HepG2 (cell line): ENCODE measurements around the gene CLMP. TPM values are rescaled to one million over a fixed set of nuclear protein-coding genes. Genes with fewer than 3 reads are reported as not detected.
A peak's percentile ranks its signal among the peaks of the same experiment; 100 is the strongest.

ENCODE experiments used
- DNMT3B ChIP-seq: conservative IDR thresholded peaks from 2 replicates; pipeline ENCODE4 v1.6.1; 2016; ENCODE audit warnings: missing biosample characterization, control low read depth
- GTF2F1 ChIP-seq: fragments of 150-350 bp; IDR thresholded peaks from 2 replicates; pipeline ENCODE4 v1.6.1; 2014; ENCODE audit warnings: low read length
- MAX ChIP-seq: IDR thresholded peaks from 2 replicates; pipeline ENCODE4 v1.6.1; 2012; ENCODE audit warnings: inconsistent platforms
- MED8 ChIP-seq: sonication (generic); formaldehyde crosslinking; IDR thresholded peaks from 2 replicates; pipeline ENCODE4 v1.8.1; 2023; ENCODE audit warnings: mild to moderate bottlenecking, missing genetic modification reagents; ENCODE audit not compliant: insufficient replicate concordance
- MTF1 ChIP-seq: sonication (generic); formaldehyde crosslinking; IDR thresholded peaks from 2 replicates; pipeline ENCODE4 v1.5.0; 2020; ENCODE audit warnings: missing genetic modification reagents
- PHF20 ChIP-seq: sonication (generic); formaldehyde crosslinking; IDR thresholded peaks from 2 replicates; pipeline ENCODE4 v1.5.0; 2020; ENCODE audit warnings: mild to moderate bottlenecking, missing genetic modification reagents
- PTBP1 ChIP-seq: fragments of 200-400 bp; formaldehyde crosslinking; IDR thresholded peaks from 2 replicates; pipeline ENCODE4 v1.6.1; 2018; ENCODE audit warnings: low read length, low read depth; ENCODE audit not compliant: poor library complexity, severe bottlenecking
- SNAPC2 ChIP-seq: sonication (generic); formaldehyde crosslinking; IDR thresholded peaks from 2 replicates; pipeline ENCODE4 v1.8.1; 2022; ENCODE audit warnings: mild to moderate bottlenecking, missing genetic modification reagents
- TAF1 ChIP-seq: sonication (generic); formaldehyde crosslinking; IDR thresholded peaks from 2 replicates; pipeline ENCODE4 v1.4.0; 2020; ENCODE audit warnings: missing genetic modification reagents
- ZBTB8A ChIP-seq: sonication (generic); formaldehyde crosslinking; IDR thresholded peaks from 2 replicates; pipeline ENCODE4 v1.4.0; 2020; ENCODE audit warnings: mild to moderate bottlenecking, low read depth, missing genetic modification reagents, borderline replicate concordance
- ZNF230 ChIP-seq: sonication (generic); formaldehyde crosslinking; IDR thresholded peaks from 2 replicates; pipeline ENCODE4 v1.4.0; 2020; ENCODE audit warnings: mild to moderate bottlenecking, missing genetic modification reagents
- ZNF256 ChIP-seq: sonication (generic); formaldehyde crosslinking; conservative IDR thresholded peaks from 2 replicates; pipeline ENCODE4 v1.4.0; 2020; ENCODE audit warnings: missing genetic modification reagents
- ZNF263 ChIP-seq: sonication (generic); formaldehyde crosslinking; IDR thresholded peaks from 2 replicates; pipeline ENCODE4 v1.4.0; 2020; ENCODE audit warnings: missing genetic modification reagents
- ZNF264 ChIP-seq: sonication (generic); formaldehyde crosslinking; IDR thresholded peaks from 2 replicates; pipeline ENCODE4 v1.4.0; 2020; ENCODE audit warnings: missing genetic modification reagents
- ZNF280B ChIP-seq: sonication (generic); formaldehyde crosslinking; IDR thresholded peaks from 2 replicates; pipeline ENCODE4 v1.5.0; 2020; ENCODE audit warnings: missing genetic modification reagents, mild to moderate bottlenecking, borderline replicate concordance
- polyA plus RNA-seq, 8 experiments: library from polyadenylated mRNA; depleted of rRNA in 3 of 8; stranded (reverse) in 7 of 8; unstranded in 1 of 8; fragments of >200 nt; fragmentation: Illumina TruSeq in 4 of 8; extraction: Trizol in 4 of 8; gene quantifications; 2 replicates each; pipeline versions ENCODE4 v1.2.1 to v1.2.3, GENCODE V29; 2011 to 2016; ENCODE audit warnings: low read depth in 4 of 8, missing spikeins in 1 of 8, mixed read lengths in 1 of 8; ENCODE audit not compliant: insufficient read depth in 1 of 8
- total RNA-seq, 5 experiments: library from RNA; depleted of rRNA; stranded (reverse); fragments of >200 nt; fragmentation: Illumina TruSeq; extraction: Trizol; gene quantifications; 2 replicates each; pipeline ENCODE4 v1.2.3, GENCODE V29; 2016; ENCODE audit warnings: low read depth in 1 of 5
- TF ChIP-seq, protein P1 (sequence below): sonication (generic); formaldehyde crosslinking; IDR thresholded peaks from 2 replicates; pipeline ENCODE4 v1.5.0; 2020; ENCODE audit warnings: mild to moderate bottlenecking, missing genetic modification reagents, moderate library complexity
- TF ChIP-seq, protein P2 (sequence below): sonication (generic); formaldehyde crosslinking; conservative IDR thresholded peaks from 2 replicates; pipeline ENCODE4 v1.4.0; 2020; ENCODE audit warnings: missing genetic modification reagents

CLMP gene
- total and polyA plus RNA-seq, 2 of the 13 experiments (the other 11 are each of a cell fraction or from before 2014, with no cell fraction given), result not detected

GRCh38 chr11:123061403-123062157 is 133.5 kb downstream of the CLMP start, which contains the start of gene HSPA8 (continued):
- TF ChIP-seq ZNF280B (CRISPR knock-in tag) (0 out of 2 replicates have a peak, but pooled peaks have one; percentile 17), ZNF230 (CRISPR knock-in tag) (peak; percentile 55; the same call in 1 of the 2 replicates), PTBP1 (peak; percentile 68), MAX (peak; percentile 79), MED8 (CRISPR knock-in tag) (peak; percentile 29), SNAPC2 (CRISPR knock-in tag) (0 out of 2 replicates have a peak, but pooled peaks have one; percentile 78), MTF1 (CRISPR knock-in tag) (0 out of 2 replicates have a peak, but pooled peaks have one; percentile 26), TAF1 (CRISPR knock-in tag) (peak; percentile 71), ZBTB8A (CRISPR knock-in tag) (0 out of 2 replicates have a peak, but pooled peaks have one; percentile 49), ZNF256 (CRISPR knock-in tag) (no peak; the same call in none of the 2 replicates), PHF20 (CRISPR knock-in tag) (peak; percentile 33; the same call in 1 of the 2 replicates), ZNF263 (CRISPR knock-in tag) (no peak; the same call in 1 of the 2 replicates), GTF2F1 (peak; percentile 89; the same call in 1 of the 2 replicates), ZNF264 (CRISPR knock-in tag) (peak; percentile 74; the same call in 1 of the 2 replicates), DNMT3B (CRISPR knock-in tag) (0 out of 2 replicates have a peak, but pooled peaks have one; percentile 3)
- TF ChIP-seq, protein P1, sequence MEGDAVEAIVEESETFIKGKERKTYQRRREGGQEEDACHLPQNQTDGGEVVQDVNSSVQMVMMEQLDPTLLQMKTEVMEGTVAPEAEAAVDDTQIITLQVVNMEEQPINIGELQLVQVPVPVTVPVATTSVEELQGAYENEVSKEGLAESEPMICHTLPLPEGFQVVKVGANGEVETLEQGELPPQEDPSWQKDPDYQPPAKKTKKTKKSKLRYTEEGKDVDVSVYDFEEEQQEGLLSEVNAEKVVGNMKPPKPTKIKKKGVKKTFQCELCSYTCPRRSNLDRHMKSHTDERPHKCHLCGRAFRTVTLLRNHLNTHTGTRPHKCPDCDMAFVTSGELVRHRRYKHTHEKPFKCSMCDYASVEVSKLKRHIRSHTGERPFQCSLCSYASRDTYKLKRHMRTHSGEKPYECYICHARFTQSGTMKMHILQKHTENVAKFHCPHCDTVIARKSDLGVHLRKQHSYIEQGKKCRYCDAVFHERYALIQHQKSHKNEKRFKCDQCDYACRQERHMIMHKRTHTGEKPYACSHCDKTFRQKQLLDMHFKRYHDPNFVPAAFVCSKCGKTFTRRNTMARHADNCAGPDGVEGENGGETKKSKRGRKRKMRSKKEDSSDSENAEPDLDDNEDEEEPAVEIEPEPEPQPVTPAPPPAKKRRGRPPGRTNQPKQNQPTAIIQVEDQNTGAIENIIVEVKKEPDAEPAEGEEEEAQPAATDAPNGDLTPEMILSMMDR (CRISPR knock-in tag), result no peak
- TF ChIP-seq, protein P2, sequence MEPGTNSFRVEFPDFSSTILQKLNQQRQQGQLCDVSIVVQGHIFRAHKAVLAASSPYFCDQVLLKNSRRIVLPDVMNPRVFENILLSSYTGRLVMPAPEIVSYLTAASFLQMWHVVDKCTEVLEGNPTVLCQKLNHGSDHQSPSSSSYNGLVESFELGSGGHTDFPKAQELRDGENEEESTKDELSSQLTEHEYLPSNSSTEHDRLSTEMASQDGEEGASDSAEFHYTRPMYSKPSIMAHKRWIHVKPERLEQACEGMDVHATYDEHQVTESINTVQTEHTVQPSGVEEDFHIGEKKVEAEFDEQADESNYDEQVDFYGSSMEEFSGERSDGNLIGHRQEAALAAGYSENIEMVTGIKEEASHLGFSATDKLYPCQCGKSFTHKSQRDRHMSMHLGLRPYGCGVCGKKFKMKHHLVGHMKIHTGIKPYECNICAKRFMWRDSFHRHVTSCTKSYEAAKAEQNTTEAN (CRISPR knock-in tag), result 0 out of 2 replicates have a peak, but pooled peaks have one; percentile 31
